ENCODE measurements around the gene PSMG1.
"Not testable (repeated sequence)": the region's sequence is repeated elsewhere in the genome, so short reads cannot be mapped to it uniquely, and the experiment has no call there.

The PSMG1 gene

GRCh38 chr21:39153842-39154241 lies 29.4 kb downstream of the PSMG1 start:
- DNase-seq, result no peak

- DNase-seq, result no peak
Observed at GRCh38 chr21:39153373-39153772, 29.9 kb downstream of the PSMG1 start.

DNA sequence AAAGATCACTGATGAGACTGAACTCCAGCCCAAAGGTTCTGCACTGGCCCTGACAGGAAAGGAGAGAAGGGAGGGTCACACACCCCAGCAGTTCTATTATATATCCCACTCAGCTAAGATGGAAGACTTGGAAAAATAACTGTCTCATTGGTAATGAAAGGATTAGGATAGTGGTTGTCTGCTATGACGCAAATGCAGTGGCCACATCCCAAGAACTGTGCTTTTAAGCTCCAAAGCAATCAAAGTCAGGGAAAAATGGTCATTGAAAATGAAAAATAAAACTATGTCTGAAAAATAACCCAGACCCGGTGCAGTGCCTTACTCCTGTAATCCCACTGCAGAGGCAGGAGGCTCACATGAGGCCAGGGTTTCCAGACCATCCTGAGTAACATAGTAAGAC lies 31.0 kb downstream of the PSMG1 start:
- no peak for DNase-seq

DNA sequence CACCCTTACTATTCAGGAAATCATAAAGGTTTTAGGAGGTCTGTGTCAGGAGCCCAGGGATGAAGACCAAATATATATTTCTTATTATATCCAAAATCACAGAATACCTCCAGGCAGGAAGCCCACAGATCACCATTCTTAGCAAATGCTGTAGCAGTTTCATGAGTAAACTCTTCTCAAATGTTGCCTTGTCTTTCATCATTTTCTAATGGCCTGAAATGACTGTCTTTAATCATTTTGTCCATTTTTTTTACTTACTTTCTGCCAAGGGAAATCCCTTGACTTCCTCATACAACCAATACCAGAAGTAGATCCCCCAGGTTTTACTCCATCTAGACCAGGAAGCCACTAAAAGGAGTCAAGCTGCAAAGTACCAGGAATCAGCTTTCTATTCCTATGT lies 32.4 kb downstream of the PSMG1 start:
- no peak for DNase-seq

DNA sequence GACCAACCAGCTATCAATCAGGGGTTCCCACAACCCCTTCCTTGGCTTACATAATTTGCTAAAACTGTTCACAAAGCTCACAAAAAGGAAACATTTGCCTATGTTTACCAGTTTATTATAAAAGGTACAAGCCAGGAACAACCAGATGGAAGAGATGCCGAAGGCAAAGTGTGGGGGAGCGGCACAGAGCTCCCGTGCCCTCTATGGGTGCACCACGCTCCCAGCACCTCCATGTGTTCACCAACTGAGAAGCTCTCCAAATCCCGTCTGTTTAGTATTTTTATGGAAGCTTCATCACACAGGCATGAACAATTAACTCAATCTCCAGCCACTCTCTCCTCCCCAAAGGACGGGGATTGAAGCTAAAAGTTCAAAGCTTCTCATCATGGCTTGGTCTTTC lies 32.9 kb downstream of the PSMG1 start:
- no peak for DNase-seq

GRCh38 chr21:39149882-39150281 lies 33.4 kb downstream of the PSMG1 start:
- DNase-seq, result no peak

GRCh38 chr21:39148975-39149374 lies 34.3 kb downstream of the PSMG1 start:
- no peak for DNase-seq

DNA sequence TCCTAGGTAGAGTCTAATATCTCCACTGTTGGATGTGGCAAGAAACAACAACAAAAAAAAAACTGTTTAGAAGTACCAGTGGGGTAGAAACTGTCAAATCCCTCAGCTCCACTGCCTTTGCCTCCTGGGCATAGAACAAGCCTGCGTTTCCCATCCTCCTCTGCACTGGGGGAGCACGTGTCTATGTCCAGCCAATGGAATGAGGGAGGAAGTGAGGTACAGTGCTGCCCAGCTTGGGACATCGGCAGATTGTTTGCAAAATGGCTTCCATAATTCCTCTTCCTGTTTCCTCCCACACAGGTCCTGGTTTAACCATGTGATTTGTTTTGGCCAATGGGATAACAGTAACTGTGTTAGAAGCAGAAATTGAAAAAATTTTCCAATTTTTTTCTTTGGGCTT lies 39.1 kb downstream of the PSMG1 start:
- no peak for DNase-seq

DNA sequence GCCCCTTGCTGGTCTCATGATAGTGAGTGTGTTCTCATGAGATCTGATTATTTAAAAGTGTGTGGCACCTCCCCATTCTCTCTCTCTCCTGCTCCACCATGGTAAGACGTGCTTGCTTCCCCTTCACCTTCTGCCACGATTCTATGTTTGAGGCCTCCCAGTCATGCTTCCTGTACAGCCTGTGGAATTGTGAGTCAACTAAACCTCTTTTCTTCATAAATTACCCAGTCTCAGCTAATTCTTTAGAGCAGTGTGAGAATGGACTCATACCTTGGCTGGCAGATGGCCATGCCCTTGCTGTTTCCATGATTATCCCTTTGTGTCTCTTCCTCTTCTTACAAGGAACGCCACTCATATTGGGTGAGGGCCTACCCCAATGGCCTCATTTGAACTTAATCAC lies 40.3 kb downstream of the PSMG1 start:
- DNase-seq, result no peak

DNA sequence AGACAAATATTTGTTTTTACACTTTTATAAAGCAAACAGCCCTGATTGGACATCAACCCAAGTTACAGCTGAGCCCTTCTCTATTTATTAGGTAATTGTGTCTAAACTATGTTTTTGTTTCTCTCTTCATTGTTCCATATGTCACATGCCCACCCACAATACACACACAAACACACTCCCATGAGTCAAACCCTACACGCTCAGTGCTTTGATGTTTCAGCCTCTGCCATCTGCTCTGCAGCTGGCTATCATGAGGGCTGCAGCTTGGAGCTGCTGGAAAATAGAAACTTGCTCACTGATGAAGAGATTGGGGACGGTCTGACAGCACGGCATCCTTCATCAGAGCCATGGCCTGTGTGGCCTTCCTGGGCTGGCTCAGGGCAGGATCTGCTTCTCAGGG lies 41.7 kb downstream of the PSMG1 start:
- DNase-seq, result no peak

DNA sequence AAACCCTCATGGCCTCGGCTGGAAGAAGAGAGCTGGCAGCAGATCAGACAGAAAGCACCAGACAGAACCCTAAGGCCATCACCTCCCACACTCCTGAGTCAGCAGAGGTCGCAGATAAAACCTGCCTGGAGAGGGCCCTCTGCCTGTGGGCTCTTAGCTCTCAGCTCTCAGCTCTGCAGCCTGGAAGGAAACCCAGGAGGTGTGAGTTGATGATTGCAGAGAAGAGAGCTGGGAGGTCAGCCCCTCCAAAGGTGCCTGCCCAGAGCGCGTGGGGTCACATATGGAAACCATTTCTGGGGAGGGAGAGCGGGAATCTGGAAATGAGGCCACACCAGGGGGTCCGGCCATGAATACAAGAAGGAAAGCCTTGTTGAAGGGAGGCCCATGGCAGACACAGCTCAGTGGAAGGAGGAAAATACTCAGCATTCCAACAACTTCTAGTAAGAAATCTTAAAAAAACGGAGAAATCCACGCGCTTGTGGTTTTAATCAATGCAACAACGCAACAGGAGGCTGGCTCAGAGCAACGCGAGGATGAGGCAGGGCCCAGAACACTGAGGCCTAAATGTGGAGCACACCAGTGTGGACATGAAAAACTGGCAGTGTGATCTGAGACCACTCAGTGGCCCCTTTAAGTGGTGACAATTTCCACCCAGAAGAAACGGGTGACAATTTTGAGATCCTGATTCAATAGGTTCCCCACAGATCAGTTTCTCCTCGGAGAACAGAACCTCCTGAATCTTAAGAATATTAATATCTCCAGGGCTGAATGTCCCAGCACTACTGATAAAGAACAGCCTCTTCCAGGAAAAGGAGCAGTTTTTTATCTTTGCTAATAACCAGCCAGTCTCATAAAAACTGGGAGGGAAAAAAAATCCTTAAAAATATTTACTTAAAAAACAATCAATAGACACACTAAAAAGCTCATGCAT lies 45.7 kb downstream of the PSMG1 start:
- no peak for DNase-seq

DNA sequence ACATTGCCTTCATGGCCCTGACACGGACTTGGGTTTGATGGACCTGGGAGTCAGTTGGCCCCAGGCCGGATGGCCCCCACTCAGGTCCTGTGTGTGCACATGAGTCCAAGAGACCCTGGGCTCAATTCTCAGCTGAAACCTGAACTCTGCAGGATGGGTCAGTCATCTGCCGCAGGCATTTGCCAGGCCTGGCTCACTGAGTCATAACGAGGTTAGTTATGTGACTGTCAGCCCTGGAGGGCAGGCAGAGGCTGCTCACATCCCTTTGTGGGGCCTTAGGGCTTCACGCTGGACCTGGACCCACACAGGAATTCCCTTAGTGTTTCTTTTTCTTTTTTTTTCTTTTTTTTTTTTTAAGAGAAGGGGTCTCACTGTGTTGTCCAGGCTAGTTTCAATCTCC lies 46.5 kb downstream of the PSMG1 start:
- no peak for DNase-seq

DNA sequence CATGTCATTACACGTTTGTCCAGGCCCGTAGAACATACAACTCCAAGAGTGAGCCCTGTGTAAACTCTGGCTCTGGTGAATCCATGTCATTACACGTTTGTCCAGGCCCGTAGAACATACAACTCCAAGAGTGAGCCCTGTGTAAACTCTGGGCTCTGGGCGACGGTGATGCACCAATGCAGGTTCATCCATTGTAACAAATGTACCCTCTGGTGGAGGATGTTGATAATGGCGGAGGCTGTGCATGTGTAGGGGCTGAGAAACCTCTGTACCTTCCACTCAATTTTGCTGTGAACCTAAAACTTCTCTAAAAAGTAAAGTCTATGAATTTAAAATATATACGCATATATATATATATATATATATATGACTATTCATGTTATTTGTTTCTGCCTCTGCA lies 47.1 kb downstream of the PSMG1 start:
- not testable (repeated sequence) for DNase-seq

DNA sequence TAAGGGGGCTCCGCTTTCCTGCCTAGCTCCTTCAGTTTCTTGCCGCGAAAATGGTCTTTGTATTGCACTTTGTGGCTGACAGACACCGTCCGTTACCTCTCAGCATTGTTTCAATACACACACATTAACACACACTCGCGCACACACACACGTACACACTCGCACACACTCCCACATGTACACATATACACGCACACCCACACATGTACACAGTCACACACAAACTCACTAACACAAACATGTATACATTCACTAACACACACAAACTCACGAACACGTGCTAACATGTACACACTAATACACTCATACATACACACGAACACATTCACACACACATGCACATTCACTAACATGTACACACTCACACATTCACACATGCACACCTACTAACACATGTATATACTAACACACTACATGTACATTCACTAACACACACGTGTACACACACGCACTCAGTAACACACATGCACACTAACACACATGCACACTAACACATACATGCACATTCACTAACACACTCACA lies 48.9 kb downstream of the PSMG1 start:
- DNase-seq, result no peak

DNA sequence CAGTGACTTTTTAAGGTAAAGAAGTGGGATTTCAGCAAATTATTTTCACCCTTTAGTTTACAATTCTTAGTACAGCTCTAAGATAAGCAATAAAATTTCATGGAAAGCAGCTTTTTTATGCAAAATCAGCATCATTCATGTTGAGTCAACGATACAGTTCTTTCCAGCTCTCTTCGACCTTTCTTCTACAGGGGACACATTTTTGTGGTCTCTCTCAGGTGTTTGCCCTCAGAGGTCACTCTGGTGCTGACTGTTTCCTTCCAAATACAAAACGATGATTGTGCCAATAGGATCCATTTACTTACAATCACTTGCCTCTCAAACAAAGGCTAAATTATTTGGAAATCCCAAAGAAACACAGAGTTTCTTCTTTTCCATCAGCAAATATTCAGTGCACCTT lies 51.0 kb downstream of the PSMG1 start:
- DNase-seq, result no peak

DNA sequence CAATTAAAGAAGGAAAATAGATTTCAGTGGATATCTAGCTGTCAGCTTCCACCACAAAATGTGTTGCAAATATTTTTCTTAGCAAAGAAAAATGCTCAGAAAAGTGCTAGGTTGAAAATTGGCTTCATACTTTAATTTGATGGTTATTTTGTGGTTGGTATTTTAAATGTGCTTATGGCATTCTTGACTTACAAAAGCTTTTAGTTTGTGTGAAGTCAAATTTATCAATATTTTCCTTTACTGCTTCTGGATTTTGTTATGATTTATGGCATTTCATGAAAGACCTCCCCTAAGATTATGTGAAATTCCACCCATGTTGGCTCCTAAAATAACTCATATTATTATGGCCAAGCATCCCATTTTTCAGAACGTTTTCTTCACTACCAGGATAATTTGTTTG lies 51.5 kb downstream of the PSMG1 start:
- DNase-seq, result no peak

GRCh38 chr21:39127506-39127905 lies 55.7 kb downstream of the PSMG1 start:
- DNase-seq, result no peak

DNA sequence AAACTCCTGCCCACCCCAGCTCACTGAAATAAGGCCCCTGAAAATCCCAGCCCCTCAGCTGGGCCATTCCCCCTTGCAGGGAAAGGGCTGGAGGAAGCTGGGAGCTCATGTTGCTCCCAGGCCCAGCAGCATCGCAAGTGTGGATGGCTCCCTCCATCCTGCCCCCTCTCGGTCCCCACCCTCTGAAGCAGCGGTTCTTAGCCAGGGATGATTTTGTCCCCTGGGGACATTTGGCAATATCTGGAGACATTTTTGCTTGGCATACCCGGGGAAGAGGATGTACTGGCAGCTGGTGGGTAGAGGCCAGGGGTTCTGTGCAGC lies 56.8 kb downstream of the PSMG1 start:
- DNase-seq, result no peak

DNA sequence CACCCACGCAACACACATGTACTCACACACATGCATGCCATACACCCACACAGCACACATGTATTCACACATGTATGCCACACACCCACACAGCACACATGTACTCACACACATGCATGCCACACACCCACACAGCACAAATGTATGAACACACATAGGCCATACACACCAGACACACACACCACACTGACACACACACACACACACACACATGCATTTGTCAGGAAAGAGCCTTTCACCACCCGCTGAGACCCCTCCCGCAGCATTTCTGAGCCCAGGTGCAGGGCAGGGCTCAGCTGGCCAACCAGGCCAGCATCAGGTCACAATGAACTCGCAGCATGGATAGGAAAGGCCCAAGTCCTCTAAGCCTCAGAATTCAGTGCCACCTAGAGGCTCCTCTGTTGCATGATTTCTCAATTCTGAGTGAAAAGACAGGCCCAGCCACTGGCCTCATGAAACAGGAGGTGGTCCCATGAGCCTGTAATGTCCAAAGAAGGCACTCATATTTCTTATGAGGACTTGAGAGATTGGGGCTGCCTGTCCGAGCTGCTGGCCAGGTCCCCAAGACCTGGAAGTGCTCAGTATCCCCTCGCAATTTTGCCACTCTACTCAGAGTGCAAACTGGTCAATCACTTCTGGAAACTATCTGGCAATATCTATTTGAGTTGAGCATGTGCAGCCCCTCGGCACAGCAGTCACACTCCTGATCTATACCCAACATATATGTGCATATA lies 57.3 kb downstream of the PSMG1 start:
- no peak for DNase-seq
